Ishikawa (cell line): ENCODE measurements around the gene FASLG.

Experiments
- CEBPB ChIP-seq: IDR thresholded peaks from 2 replicates; pipeline ENCODE4 v1.6.1; 2012
- CREB1 ChIP-seq: IDR thresholded peaks from 2 replicates; pipeline ENCODE4 v1.6.1; 2012; ENCODE audit warnings: low read depth
- EGR1 ChIP-seq: IDR thresholded peaks from 2 replicates; pipeline ENCODE4 v1.6.1; 2012
- EP300 ChIP-seq: IDR thresholded peaks from 2 replicates; pipeline ENCODE4 v1.6.1; 2012; ENCODE audit warnings: borderline replicate concordance
- FOXM1 ChIP-seq: IDR thresholded peaks from 2 replicates; pipeline ENCODE4 v1.6.1; 2012; ENCODE audit warnings: low read depth, borderline replicate concordance
- MAX ChIP-seq: IDR thresholded peaks from 2 replicates; pipeline ENCODE4 v1.6.1; 2012
- NFIC ChIP-seq: IDR thresholded peaks from 2 replicates; pipeline ENCODE4 v1.6.1; 2012
- RAD21 ChIP-seq: IDR thresholded peaks from 2 replicates; pipeline ENCODE4 v1.6.1; 2012; ENCODE audit warnings: low read depth
- TAF1 ChIP-seq: IDR thresholded peaks from 2 replicates; pipeline ENCODE4 v1.6.1; 2012; ENCODE audit warnings: low read depth, mild to moderate bottlenecking
- TCF12 ChIP-seq: IDR thresholded peaks from 2 replicates; pipeline ENCODE4 v1.6.1; 2012; ENCODE audit warnings: low read depth
- TEAD4 ChIP-seq: IDR thresholded peaks from 2 replicates; pipeline ENCODE4 v1.6.1; 2012
- YY1 ChIP-seq: IDR thresholded peaks from 2 replicates; pipeline ENCODE4 v1.6.1; 2012; ENCODE audit warnings: low read depth
- ZBTB7A ChIP-seq: IDR thresholded peaks from 2 replicates; pipeline ENCODE4 v1.6.1; 2012; ENCODE audit warnings: low read depth
- TF ChIP-seq, protein P1 (sequence below): IDR thresholded peaks from 2 replicates; pipeline ENCODE4 v1.6.1; 2012
- TF ChIP-seq, protein P2 (sequence below): IDR thresholded peaks from 2 replicates; pipeline ENCODE4 v1.6.1; 2012; ENCODE audit warnings: low read depth, mild to moderate bottlenecking

The FASLG gene

DNA sequence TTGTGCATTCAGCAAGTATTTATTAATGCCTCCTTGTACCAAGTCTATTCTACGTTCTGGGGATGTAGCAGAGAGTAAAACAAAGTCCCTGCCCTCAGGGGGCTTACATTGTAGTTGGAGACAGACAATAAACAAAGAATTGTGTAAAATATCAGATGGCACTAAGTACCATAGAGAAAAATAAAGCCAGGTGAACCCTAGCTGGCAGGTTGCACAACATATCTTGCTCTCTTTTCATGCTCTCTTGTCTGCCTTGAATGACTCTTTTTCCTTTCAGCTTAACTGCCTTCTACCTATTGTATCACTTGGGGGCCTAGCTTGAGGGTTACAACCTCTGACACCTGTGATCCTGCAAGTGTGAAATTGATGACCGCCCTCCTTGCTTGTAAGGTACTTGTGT lies 20.7 kb upstream of the FASLG start:
- TF ChIP-seq TCF12 (no peak), MAX (no peak), EP300 (no peak), CEBPB (no peak), FOXM1 (no peak), TAF1 (no peak), NFIC (no peak), CREB1 (no peak), EGR1 (no peak), RAD21 (no peak), ZBTB7A (no peak), YY1 (no peak), TEAD4 (no peak)
- TF ChIP-seq, protein P1, sequence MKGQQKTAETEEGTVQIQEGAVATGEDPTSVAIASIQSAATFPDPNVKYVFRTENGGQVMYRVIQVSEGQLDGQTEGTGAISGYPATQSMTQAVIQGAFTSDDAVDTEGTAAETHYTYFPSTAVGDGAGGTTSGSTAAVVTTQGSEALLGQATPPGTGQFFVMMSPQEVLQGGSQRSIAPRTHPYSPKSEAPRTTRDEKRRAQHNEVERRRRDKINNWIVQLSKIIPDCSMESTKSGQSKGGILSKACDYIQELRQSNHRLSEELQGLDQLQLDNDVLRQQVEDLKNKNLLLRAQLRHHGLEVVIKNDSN: no peak
- TF ChIP-seq, protein P2, sequence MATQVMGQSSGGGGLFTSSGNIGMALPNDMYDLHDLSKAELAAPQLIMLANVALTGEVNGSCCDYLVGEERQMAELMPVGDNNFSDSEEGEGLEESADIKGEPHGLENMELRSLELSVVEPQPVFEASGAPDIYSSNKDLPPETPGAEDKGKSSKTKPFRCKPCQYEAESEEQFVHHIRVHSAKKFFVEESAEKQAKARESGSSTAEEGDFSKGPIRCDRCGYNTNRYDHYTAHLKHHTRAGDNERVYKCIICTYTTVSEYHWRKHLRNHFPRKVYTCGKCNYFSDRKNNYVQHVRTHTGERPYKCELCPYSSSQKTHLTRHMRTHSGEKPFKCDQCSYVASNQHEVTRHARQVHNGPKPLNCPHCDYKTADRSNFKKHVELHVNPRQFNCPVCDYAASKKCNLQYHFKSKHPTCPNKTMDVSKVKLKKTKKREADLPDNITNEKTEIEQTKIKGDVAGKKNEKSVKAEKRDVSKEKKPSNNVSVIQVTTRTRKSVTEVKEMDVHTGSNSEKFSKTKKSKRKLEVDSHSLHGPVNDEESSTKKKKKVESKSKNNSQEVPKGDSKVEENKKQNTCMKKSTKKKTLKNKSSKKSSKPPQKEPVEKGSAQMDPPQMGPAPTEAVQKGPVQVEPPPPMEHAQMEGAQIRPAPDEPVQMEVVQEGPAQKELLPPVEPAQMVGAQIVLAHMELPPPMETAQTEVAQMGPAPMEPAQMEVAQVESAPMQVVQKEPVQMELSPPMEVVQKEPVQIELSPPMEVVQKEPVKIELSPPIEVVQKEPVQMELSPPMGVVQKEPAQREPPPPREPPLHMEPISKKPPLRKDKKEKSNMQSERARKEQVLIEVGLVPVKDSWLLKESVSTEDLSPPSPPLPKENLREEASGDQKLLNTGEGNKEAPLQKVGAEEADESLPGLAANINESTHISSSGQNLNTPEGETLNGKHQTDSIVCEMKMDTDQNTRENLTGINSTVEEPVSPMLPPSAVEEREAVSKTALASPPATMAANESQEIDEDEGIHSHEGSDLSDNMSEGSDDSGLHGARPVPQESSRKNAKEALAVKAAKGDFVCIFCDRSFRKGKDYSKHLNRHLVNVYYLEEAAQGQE: no peak

GRCh38 chr1:172638885-172639831 lies 19.7 kb upstream of the FASLG start:
- TF ChIP-seq TEAD4 (peak; percentile 62), NFIC (no peak), TAF1 (no peak), YY1 (no peak)
- TF ChIP-seq, protein P1: no peak

DNA sequence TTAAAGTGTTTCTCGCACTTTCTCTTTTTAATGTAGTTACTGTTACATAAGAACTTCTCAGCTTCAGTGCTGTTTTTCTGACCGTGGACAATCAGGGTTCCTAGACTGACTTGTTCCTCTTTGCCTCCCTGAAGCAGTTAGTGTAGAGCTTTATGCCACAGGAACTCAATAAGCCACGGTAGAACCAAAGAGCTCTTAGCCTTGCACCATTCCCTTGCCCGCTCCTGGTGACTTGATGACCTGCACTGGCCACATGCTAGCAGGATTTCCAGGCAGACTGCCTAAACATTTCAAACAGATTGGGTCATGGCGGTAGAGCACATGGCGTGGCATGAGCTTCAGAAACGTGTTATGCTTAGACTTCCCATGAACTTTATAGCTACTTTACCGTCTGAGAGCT lies 18.8 kb upstream of the FASLG start:
- TF ChIP-seq MAX: no peak
- no peak for TF ChIP-seq CEBPB
- TF ChIP-seq TCF12: no peak
- no peak for TF ChIP-seq ZBTB7A
- TF ChIP-seq NFIC: no peak
- no peak for TF ChIP-seq EP300
- TF ChIP-seq EGR1: no peak
- TF ChIP-seq, protein P2: no peak
- no peak for TF ChIP-seq TAF1
- TF ChIP-seq CREB1: no peak
- TF ChIP-seq, protein P1: no peak
- TF ChIP-seq FOXM1: no peak
- no peak for TF ChIP-seq YY1
- TF ChIP-seq RAD21: no peak
- TF ChIP-seq TEAD4: no peak

DNA sequence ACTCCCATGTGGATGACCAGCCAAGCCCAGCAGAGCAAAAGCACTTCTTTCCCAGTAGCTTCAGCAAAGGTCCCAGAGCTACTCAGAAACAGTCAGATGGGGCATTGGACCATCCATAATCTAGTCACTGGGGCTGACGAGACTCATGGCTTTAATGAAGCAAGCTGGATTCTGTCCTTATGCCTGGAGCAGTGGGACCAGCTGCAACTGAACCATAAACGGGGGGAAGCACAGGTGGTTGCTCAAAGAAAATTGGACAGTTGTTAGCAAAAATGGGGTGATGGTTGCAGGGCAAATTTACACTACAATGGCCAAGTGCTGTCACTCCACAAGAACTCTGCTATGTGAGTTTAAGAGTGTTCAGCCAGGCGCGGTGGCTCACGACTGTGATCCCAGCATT lies 17.4 kb upstream of the FASLG start:
- TF ChIP-seq, protein P2: no peak
- TF ChIP-seq MAX (no peak), TAF1 (no peak)
